Skin of body (tissue), 2 donors: Measurements from ENCODE around the gene CAPN10. TPM values are rescaled to one million over a fixed set of nuclear protein-coding genes. Genes with fewer than 3 reads are reported as not detected.
A peak's percentile ranks its signal among the peaks of the same experiment; 100 is the strongest.
"Not testable (repeated sequence)": the region's sequence is repeated elsewhere in the genome, so short reads cannot be mapped to it uniquely, and the experiment has no call there.

Experiments used
- DNase-seq: peaks from one replicate; lab custom pipeline; 2025; lab: John Stamatoyannopoulos, UW
- total RNA-seq: library from RNA; depleted of rRNA; stranded (reverse); fragments of >200 nt; gene quantifications from one replicate; pipeline ENCODE4 v1.2.3, GENCODE V29; 2014

CAPN10 gene
- total RNA-seq, 1 donor from 2014 or later: 10.9 TPM

DNA sequence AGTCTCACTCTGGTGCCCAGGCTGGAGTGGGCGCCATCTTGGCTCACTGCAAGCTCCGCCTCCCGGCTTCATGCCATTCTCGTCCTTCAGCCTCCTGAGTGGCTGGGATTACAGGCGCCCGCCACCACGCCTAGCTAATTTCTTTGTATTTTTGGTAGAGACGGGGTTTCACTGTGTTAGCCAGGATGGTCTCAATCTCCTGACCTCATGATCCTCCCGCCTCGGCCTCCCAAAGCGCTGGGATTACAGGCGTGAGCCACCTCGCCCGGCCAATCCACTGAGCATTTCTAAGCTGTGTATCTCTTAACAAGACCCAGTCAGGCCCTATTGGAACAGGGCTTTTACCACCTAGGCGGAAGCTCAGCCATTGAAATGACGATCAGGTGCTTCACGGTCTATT is 23.3 kb upstream of the CAPN10 start:
- not testable (repeated sequence) for DNase-seq

DNA sequence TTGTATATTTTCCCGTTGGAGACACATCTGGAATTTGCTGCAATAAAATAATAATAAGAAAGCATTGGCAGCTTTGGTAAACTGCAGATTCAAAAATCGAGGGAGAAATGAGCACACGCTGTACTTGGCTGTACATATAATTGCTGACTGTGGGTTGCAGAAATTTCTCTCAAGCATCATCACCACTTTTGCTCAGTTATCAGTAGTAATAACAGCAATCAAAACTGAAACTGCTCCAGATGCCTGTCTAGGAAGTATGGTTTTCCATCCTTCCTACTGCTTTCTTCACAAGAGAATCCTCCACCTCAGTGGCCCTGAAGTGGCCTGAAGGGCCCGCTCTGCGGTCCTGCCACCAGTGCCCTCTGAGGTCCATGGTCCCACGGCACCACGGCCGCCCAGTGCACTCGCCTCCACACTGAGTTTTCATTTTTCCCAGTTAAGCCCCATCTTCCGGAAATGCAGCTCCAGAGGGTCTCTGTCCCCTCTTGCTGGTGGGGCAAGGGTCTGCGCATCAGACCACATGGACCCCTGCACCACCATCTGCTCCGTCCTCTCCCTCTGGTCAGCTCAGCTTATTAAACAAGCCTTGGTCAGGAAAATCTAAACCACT is 22.5 kb upstream of the CAPN10 start:
- DNase-seq: no peak

DNA sequence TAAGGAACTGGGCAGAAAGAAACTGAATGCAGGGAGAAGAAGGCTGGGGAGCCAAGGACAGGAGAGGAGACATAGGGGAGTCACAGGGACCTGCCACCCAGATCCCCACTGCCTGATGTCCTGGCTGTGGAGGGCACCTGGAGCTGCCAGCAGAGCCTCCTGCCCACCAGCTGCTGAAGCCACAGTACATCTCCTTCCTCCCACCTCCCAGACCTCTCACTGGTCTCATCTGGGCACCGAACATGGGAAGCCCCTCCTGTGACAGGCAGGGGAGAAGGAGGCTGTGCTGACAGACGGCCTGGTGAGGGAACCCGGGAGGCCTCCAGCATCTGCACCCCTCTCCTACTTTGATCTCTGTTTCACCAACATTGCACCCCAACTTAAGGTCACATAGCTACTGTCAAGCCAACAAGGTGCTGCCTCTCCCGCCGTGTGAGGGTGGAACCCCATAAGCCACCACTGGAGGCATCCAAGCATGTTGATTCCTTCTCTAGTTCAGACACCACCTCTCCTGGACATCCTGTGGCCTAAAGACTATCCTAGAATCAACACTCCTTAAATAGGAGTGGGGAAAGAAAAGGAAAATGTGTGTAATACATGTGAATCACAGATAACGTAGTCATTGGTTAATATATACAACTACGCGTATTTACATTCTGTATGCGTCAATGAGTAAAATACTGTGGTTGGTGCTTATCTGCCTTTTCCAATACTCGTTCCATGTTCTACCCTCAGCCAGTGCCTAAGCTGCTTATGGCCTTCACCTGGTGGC is 21.8 kb upstream of the CAPN10 start:
- DNase-seq: no peak

DNA sequence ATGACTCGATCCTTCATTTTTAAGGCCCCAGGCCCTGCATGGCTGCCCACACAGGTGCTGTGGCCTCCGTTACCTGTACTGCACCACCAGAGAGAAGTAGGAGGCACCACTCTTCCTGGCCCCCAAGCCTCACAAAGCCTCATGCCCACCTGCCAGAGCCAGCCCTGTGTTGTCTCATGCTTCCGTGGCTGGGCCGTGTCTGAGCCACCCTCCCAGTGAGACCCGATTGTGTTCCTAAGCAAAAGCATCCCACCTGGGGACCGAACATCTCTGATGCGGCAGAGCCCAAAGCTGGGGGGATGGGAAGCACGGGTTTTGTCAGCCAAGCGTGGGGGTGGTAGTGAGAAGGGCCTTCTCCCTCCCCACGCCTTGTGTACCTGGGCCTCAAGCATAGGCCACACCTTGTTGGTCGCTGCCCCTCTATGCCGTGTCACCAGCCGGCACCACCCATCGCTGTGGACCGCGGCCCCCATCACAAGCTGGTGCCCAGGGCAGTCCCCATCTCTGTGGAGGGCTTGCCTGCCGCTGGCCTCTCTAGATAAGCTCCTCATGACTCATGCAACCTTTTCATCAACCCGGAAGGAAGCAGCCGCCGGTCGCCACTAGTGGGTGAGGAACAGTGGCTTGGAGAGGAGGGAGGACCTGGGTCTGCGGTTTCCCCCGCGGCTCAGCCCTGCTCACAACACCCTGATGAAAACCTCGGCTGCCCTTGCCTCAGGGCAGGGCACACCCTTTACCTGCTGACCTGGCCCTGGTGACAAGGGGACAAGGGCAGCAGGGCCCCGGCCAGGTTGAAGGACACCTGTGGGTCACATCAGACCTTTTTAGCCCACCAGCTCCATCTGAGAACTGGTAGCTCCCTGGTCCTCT is 21.0 kb upstream of the CAPN10 start:
- DNase-seq: no peak

DNA sequence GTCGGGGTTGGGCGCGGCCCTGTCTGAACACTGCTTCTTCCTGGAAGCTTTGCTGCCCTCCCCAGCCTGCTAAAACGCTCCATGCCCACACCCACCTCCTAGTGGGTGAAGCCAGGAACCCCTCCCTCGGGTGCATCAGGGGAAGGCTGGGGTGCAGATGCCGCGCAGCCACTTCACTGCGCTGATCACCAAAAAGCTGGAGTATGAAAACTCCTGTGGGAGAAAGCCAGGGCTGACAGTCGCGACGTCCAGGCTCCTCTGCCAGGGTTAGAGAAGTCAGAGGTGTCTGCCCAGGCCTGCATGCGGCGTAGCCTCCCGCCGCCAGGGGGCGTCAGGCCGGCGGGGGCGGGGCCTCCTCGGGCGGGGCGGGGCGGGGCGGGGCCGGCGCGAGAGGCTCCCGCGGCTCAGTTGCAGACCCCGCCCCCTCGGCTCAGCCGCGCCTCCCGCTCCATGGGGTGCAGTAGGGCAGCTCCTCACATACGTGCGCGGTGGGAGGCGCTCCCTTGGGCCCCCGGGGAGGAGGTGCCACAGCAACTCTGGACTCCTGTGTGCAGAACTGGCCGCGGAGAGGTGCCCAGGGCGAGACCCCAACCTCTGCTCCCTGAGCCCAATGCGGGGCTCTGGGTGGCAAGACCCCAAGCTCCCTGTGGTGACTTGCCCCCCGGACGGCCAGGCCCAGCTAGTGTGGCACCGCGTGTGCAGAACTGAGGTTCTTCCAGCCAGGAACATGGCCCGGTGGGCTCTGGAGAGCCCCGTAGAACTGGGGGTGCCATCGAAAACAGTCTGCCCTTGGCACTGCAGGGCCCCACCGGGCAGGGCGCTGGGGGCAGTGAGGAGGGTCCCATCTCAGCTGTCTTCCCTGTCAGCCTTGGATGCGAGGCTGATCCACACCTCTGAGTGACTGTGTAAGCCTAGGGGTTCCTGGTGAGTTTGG is 20.1 kb upstream of the CAPN10 start:
- peak; percentile 67 for DNase-seq

DNA sequence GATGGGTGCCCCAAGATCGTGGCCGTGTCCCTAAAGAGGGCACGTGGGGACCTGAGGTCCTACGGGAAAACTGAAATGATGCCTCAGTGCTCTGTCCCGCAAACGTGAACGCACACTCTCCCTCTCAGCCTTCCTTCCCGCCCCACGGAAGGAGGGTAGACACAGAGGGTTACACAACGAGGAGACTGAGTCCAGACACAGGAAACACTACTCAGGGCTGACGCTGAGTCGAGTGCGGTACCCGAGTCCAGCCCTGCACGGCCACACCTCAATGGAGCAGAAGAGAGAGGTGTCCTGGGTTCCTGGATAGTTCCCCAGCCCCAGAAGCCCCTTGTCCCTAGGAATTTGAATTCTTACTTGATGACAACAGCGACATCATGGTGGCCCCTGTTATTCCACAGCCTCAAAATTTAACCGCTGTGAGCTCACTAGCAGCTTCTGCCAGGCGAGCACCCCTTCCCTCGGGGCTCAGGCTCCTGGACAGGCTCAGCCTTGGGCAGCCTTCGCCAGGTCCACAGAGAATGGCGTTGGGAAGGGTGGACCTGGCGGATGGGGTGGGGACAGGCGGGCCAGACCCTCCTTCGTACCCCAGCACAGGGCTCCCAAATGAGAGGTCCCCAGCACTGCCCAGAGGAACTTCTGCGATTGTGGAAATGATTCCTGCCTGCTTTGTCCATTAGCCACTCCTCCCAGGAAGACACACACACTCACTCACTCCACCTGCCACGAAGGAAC is 19.2 kb upstream of the CAPN10 start:
- no peak for DNase-seq

DNA sequence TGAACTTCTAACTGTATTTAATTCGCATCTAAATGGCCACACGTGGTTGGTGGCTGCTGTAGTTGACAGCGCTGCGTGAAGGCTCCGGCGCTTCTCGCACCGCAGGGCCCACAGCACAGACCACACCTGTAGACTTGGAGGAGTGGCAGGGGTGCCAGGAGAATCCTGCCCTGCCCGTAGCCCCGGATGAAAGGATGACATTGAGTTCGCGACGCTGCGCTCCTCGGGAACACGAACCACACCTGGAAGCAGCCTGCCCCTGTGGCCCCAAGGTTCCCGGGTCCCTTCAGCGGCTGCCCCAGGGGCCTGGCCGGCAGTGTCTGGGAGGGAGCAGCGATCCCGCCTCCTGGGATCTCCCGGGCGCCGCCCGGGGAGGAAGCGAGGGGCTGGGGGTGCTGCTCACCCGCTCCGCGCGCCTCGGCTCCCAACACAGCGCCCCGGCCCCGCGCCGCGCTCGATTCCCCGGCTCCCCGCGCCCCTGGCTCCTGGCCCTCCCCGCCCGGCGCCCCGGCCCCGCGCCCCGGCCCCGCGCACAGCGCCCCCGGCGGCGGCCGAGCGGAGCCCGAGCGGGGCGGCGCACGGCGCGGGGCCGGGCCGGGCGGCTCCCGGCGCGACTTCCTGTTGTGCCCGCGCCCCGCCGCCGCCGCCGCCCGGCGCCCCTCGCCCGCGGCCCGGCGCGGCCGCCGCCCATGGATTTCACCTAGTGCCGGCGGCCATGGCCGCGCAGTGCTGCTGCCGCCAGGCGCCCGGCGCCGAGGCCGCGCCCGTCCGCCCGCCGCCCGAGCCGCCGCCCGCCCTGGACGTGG is 18.5 kb upstream of the CAPN10 start, which contains the start of gene RNPEPL1:
RNPEPL1 (plus strand) TSS at position 613 of the 806 bp plus-strand sequence; CDS start at position 716, 103 bp downstream.
- DNase-seq: no peak

DNA sequence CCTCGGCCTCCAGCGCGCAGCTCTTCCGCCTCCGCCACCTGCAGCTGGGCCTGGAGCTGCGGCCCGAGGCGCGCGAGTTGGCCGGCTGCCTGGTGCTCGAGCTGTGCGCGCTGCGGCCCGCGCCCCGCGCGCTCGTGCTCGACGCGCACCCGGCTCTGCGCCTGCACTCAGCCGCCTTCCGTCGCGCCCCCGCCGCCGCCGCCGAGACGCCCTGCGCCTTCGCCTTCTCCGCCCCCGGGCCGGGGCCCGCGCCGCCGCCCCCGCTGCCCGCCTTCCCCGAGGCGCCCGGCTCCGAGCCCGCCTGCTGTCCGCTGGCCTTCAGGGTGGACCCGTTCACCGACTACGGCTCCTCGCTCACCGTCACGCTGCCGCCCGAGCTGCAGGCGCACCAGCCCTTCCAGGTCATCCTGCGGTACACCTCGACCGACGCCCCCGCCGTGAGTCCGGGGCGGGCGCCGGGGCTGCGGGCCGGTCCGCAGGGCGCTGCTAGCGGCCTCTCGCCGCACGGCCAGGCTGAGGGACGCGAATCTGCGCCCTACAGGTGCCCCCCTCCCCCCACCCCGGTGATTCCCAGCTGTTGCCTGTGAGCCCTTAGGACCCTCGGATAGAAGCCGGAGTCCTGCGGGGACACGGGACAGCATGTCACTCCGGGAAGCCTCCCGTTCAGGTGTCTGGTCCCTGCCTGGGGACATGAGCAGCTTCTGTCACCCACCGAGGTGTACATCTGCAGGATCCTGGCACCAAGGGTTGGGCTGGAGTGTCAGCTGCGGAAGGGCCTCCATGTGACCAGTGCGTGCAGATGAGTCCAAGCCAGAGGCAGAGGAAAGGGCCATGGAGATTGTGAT is 17.6 kb upstream of the CAPN10 start:
- peak; percentile 47 for DNase-seq

DNA sequence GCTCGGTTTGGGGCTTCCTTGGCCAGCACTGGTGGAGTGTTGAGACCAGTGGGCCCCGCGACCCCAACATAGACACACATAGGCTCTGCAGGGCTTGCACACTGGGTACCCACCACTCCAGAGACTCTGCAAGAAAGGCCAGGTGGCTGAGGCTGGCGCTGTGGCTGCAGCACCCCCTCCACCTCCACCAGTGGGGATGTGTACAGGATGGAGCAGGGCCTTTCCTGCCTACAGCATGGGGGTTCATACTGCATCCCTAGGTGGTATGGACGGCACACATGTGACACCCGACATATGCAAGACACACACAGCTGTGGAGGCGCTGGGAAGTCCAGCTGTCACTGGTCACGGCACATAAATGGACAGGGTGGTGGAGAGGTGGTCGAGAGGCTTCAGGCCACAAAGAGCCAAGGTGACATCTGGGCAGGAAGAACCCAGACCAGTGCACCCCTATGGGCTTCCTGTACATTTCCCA is 17.0 kb upstream of the CAPN10 start:
- DNase-seq: no peak

DNA sequence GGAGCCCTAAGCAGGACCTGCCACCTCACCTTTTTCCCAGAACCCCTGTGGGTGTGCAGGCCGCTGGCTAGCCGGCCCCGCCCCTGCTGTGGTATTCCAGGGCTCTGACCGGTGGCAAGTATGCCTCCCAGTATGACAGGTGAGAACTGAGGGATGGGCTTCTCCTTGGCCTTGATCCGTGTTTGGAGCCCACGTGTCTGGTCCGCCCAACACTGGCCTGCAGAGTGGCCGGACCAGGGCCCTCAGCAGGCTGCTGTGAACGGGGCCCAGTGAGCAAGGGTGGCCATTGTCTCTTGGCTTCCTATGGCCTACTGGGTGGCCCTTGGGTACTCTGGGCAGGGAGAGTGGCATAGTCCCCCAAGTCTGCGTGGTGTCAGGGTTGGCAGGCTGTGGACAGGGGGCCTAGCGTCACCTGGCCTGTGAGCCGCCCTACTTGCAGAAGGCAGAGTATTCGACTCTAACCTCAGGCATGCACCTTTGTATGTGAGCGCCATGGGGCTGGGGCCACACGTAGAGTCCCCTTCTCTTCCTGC is 16.5 kb upstream of the CAPN10 start:
- no peak for DNase-seq

DNA sequence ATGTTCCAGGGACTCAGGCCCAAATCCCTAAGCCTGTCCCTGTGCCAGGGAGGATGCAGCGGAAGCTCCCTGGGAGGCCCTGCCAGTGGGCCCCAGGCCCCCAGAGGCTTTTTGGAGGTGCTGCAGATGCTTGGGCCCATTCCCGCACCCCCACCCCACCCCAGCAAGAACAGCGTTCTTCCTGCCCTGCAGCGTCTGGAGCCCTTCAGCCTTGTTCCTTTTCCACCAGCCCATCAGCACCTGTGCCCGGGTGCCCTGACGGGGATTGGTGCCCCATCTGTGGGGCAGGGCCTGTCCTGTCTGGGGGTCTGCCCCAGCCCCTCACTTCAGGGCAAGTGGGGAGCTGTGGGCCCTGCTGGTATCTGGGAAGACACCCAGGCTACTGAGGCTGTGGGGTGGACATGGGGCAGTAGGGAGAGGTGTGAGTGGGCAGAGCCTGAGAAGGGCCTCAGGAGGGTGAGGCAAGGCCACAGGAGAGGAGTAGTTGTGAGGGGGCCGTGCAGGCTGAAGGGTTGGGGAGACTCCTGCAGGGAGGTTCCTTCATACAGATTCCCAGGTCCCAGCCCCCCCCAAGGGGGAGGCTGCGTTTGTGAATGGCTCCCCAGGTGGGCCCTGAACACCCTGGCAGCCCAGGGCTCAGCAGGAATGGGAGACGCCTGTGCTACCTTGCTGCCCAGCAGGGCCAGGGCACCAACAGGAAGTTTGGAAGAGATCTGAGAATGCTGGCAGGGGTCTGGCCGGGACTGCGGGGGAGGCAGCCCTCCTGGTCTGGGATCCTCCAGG is 15.8 kb upstream of the CAPN10 start:
- DNase-seq: no peak

DNA sequence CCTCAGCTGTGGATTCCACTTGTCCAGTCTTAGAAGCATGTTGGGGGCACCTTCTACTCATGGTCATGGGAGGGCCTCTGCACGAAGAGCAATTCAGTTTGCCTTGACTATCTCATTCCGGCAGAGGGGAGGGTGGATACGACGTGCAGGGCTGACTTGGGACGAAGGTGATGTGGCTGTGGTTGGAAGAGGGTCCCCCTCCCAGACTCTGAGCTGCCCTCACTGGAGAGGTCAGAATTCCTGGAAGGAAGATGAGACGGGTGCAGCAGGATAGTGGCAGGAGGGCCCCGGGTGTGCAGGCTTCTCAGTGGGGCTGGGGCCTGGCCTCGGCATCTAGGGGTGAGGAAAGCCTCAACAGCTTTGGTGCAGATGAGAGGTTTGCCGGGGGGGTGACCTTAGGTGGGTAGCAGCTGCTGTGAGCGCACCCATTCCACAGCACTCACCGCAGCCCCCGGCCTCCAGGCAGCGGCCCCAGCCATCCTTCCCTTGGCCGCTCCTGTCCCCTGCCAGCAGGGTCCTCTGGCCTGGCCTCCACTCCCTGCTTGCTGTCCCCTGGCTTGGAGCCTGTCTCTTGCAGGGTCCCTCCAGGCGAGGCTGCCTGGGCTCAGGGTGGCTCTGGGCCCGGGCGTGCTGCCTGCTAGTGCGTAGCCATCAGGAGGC is 15.1 kb upstream of the CAPN10 start:
- no peak for DNase-seq

DNA sequence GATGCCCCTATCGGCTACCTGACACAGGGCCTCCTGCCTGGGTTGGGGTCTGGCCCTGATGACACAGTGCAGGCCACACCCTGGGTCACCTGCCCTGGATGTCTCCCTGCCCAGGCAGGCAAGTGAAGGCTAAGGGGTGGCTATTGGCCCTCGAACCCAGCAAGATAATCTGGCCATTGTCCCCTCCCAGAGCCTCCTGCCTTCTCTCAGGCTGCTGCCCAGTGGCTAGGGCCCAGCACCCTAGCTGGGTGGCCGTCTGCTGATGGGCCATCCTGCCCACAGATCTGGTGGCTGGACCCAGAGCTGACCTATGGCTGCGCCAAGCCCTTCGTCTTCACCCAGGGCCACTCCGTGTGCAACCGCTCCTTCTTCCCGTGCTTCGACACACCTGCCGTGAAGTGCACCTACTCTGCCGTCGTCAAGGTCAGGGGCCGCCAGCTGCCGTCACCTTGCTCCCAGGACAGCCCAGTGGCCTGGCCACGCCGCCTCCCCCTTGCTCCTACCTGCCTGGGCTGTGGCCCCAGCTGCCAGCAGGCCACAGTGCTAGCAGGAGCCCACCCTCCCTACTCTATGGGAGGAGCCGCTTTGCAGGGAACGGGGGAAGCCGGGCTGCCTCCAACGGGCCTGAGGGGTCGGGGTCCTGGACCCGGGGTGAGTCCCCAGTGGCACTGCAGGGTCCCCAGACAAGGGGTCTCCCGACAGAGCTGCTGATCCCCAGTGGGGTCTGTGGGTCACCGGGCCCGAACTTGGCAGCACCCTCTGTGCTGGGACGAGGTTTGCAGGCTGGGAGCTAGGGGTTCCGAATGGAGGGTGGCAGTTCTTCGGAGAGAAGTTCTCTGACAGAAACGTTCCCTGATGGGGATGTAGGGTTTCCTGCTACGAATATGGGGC is 14.1 kb upstream of the CAPN10 start:
- DNase-seq: no peak

DNA sequence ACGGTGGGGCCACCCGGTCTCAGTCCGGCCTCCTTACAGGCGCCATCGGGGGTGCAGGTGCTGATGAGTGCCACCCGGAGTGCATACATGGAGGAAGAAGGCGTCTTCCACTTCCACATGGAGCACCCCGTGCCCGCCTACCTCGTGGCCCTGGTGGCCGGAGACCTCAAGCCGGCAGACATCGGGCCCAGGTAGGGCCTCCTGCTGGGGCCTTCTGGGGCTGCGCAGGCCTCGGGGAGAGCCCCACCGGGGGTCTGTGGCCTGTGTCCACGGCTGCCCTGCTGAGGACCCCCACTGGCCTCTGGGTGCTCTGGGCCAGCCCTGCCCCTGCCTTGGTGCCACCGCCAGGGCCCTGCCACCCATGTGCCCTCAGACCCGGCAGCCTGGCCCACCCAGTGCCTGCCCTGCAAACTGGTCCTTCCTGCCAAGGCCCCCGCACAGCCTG is 13.4 kb upstream of the CAPN10 start:
- DNase-seq: no peak

DNA sequence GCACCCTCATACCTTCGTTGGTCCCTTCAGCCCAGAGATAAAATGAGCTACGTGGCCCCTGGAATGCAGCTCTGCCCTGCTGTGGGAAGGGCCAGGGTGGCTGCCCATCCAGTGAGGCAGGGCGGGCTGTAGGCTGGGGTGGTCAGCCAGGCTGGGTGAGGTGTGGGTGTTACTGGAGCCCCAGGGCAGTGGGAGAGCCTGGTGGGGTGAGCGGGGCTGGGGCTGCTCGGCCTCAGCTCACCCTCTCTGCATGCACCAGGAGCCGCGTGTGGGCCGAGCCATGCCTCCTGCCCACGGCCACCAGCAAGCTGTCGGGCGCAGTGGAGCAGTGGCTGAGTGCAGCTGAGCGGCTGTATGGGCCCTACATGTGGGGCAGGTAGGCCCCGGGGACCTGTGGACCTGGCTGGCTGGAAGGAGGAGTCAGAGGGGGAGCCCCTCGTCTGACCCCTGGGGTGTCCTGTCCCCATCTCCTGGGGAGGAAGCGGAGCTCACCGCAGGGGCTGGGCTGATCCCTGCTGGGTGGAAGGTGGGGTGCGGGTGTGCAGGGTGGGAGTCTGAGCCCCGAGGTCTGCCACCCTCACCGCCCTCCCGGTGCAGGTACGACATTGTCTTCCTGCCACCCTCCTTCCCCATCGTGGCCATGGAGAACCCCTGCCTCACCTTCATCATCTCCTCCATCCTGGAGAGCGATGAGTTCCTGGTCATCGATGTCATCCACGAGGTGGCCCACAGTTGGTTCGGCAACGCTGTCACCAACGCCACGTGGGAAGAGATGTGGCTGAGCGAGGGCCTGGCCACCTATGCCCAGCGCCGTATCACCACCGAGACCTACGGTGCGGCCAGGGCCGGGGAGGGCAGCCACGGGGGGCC is 12.8 kb upstream of the CAPN10 start:
- DNase-seq: no peak
